NCI-H2171 treated with DMSO at 0.1 percent for 48 hours (cell line): ENCODE measurements around the gene IGF2BP1.

Source experiments
- DNase-seq: peaks from one replicate; lab custom pipeline; 2025; lab: John Stamatoyannopoulos, UW

The IGF2BP1 gene

GRCh38 chr17:48997103-48997826, at the start of gene IGF2BP1:
Gene IGF2BP1 (plus strand): TSS chr17:48997385. CDS start chr17:48997746, 361 bp downstream.
- DNase-seq, result no peak

DNA sequence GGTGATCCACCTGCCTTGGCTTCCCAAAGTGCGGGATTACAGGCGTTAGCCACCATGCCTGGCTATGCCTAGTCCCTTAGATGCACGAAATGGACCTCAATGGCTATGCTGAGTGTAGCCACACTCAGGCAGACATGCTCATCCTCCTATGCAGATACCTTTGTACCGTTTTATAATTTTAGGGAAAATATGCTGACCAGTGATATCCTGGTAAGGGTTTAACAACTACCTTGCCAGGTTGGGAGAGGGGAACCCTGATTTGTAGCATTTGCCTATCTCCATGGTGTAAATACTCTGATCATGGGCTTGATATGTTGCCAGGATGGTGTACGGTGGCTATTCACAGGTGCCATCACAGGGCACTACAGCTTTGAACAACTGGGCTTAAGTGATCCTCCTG, 45.6 kb upstream of the IGF2BP1 start:
- DNase-seq, result no peak

DNA sequence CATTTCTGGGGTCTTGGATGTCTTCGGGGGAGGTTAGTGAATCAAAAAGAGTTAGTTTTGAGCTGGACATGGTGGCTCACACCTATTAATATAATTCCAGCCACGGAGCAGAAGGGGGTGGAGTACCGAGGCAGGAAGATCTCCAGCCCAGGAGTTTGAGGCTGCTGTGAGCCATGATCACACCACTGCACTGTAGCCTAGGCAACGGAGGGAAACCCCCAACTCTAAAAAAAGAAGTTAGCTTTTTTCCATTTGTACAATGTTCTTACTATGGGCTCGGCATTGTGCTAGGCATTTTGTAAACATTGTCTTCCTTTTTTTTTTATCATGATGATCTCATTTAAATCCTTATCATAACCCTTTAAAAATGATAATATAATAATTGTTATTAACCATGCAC, 44.3 kb upstream of the IGF2BP1 start:
- DNase-seq, result no peak

DNA sequence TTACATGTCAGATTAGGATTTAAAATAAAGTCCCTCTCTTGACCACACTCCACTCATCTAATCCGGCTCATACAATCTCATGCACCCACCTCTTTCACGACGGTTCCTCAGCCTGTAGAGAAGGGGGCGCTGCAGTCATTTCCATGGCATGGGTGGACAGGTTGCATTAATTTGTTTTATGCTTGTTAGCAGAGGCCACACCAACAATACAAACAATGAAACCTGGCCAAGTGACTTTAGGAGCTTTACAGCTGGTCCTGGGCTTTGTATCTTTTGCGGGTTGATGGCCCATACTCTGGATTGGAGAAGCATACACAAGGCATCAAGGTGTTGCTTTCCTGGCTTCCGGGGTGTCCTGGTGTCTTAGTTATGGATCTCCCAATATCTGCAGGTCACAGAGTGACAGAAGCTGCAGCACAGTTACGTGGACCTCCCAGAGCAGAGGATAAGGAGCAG, 42.9 kb upstream of the IGF2BP1 start:
- DNase-seq, result no peak

GRCh38 chr17:48960834-48961515, 36.2 kb upstream of the IGF2BP1 start:
- DNase-seq, result no peak

DNA sequence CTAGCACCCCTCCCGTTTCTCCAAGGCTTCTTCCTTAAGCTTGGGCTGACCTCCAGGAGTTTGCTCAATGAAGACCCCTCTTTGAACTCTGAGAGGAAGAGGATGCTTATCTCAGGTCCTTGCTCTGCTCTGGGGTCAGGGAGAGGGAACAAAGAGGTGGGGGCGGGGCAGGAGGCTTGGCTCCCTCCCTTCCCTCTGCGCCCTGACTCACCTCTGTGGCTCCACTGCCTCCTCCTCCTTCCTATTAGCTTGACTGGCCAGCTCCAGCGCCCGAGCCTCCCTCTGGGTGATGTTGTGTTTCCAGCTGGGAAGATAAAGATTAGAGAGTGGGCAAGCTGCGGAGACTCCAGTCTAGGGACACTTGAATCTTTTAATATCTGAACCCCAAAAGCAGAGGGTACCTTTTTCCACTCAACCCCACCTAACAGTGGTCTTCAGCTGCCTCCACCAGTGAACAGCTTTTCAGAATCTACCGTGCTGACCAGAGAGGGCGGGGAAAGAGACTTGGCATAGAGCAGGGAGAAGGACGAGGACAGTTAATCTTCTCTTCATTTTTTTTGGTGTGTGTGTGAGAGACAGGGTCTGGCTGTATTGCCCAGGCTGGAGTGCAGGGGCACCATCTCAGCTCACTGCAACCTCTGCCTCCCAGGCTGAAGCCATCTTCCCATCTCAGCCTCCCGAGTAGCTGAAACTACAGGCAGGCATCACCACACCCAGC, 35.5 kb upstream of the IGF2BP1 start:
- no peak for DNase-seq

- DNase-seq, result peak; percentile 81
These were observed 27.0 kb upstream of the IGF2BP1 start for GRCh38 chr17:48970224-48970623.

- no peak for DNase-seq
These were observed 26.1 kb upstream of the IGF2BP1 start for GRCh38 chr17:48970865-48971687.

GRCh38 chr17:48972749-48973097, 24.5 kb upstream of the IGF2BP1 start:
- no peak for DNase-seq

GRCh38 chr17:48973806-48974205, 23.4 kb upstream of the IGF2BP1 start:
- no peak for DNase-seq

DNA sequence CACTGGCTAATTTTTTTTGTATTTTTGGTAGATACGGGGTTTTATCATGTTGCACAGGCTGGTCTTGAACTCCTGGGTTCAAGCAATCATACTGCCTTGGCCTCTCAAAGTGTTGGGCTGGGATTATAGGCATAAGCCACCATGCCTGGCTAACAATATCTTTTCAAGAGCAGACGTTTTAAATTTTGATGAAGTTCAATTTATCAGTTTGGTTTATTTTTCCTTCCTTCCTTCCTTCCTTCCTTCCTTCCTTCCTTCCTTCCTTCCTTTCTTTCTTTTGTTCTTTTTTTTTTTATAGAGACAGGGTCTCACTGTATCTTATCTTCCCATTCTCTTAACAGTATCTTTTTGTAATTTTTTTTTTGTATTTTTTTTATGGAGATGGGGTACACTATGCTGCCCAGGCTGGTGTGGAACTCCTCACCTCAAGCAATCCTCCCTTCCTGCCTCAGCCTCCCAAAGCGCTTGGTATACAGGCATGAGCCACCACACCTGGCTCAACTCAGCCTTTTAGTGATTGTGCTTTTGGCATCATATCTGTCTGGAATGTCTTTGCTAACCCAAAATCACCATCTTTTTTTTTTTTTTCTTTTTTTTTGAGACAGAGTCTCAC, 15.2 kb upstream of the IGF2BP1 start:
- no peak for DNase-seq

GRCh38 chr17:48985436-48986245, 11.5 kb upstream of the IGF2BP1 start:
- DNase-seq, result no peak

DNA sequence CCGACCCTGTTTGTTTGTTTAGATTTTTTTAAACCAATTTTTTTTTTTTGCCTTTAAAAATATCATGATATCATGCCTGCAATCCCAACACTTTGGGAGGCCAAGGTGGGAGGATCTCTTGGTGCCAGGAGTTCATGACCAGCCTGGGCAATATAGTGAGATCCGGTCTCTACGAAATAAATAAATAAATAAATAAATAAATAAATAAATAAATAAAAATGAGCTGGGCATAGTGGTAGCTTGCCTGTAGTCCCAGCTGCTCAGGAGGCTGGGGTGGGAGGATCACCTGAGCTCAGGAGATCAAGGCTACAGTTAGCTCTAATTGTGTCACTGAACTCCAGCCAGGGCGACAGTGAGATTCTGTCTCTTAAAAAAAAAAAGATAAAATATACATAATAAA, 8.1 kb upstream of the IGF2BP1 start:
- DNase-seq, result no peak

DNA sequence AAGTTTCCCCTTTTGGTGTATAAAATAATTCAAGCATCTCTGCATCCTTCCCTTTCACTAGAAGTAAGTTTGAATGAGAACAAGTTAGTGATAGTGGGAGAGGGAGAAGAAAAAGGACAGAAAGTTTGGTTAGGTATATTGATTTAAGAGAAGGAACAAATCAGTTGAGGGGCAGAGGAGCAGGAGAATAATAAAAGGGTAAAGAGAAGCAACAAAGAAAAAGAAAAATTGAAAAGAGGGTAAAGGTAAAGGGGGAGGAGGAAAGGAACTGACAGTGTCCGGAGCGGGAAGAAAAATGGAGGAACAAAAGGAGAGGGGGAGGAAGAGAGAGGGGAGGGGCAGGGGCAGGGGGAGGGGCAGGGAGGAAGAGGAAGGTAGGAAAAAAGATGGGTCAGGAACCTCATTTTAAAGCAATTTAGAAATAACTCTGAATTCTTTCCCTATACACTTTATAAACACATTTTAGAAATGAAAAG, 6.3 kb upstream of the IGF2BP1 start:
- no peak for DNase-seq

DNA sequence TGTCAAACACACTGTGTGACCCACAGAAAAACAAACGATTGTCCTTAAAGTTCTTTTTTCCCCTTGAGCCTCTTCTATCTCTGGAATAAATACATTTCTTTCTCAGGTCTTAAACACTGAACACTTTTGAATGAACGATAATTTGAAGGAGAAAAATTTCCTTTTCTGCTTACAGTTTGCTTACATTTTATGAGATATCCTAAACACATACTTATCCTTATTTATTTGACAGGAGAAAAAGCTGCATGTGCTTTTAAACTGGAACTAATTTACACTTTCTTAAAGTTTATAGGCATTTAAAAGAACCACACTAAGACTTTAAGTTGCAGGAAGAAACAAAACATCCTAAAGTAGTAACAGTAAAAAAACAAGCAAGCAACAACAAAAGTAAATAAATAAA, 4.7 kb upstream of the IGF2BP1 start:
- DNase-seq, result no peak

DNA sequence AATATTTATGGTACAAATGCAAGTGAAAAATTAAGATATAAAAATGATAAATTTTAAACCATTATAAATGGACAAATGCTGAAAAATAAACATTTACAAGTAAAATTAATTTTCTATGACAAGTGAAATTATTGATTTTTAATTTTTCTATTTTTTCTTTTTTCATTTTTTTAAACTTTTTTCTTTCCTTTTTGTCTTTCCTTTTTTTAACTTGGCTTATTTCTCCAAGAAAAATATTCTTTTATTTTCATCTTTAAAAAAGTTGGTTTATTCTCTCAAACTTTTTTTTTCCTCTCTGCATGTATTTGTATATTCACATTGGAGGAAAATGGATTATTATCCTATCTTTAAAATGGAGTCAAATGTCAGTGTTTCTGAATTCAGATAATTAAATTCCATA, 3.9 kb upstream of the IGF2BP1 start:
- DNase-seq, result no peak

DNA sequence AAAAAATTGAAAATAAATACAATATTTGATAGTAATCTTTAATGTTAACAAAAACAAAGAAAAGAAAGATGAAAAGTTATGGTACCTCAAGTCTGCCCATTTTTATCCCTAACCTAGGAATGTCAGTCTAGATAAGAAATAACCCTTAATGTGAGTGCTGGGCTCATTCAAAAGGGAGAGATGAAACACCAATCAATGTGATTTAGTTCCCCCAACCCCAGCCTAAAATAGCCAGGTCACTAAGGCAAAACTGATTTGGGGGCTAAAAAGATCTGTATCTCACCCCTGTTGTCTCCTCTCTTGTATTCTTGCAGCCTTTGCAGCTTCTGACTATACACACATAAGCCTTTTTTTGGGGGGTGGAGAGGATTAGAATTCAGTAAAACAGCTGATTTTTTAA, 3.2 kb upstream of the IGF2BP1 start:
- DNase-seq, result no peak

DNA sequence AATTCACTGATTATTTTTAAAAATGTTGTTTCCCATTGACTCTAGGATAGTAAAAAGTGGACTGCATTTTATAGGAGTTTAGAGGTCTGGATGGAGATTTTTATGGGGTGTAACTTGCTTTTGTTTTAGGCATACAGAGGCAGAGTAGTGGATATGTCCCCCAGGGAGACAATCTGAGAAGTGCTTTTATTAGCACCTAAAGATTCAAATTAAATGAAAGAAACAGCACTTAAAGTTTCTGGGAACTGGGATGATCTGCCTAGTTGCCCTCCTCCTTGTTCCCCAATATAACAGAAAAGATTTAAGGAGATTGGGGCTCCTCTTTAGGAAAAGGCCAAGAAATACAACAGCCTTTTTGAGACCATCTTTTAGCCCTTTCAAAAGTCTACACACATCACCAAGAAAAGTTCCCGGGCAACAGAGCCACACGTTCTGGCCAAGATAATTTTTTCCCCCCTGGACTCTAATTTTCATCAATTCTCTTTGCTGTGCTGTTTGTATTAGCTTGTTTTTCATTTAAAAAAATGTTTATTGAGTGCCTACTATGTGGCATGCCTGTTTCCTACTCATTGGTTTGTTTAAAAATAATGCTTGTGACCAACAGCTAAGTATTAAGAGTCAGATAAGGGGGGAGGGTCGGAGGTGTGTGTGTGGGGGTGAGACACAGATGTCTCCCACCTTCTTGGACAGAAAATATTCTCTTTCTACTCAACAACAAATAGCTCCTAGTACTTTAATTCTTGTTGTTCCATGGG, 2.5 kb upstream of the IGF2BP1 start:
- DNase-seq, result no peak

DNA sequence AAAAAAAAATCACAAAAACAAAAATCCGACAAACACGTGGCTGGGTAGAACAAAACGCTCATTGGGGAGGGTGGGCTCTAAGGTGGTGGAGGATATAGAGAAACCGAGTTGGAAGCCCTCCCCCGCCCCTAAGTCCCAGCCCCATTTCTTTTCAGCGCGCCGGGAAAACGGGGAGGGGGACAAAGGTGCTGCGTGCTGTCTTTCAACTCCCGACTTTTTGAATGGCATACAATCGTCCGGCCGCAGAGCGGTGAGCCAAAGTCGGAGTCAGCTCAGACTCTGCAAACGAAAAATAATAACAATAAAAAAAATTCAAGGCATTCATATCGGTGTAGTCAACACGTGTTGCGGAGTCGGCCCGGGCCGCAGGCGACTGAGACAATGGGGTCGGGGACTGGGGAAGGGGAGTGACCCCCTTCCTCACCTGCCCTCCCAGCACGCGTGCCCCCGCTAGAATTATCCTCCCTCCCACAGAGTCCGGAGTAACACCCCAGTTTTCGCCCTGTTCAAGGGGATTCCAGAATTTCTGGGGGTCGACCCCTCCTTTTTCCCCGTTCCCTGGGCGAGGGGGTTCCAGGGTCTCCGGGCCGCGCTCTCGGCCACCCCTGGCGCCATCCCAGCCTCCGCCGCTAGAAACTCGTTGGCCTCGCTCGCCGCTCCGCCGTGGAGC, 1.7 kb upstream of the IGF2BP1 start:
- no peak for DNase-seq
